Left lung (tissue), 10 donors: ENCODE measurements around the gene GPD1L. TPM values are rescaled to one million over a fixed set of nuclear protein-coding genes. Genes with fewer than 3 reads are reported as not detected.

ENCODE experiments used
- ATAC-seq: fragments of 200-7000 bp; cut with Tn5 transposase; one replicate; pipeline ENCODE4 v1.9.1; 2020; ENCODE audit warnings: moderate library complexity
- DNase-seq, 4 donors: peaks; one replicate each; pipeline ENCODE4 v3.0.0-alpha.2; 2013 to 2020
- H3K27ac ChIP-seq, 2 donors: fragments of 200-600 bp; sonication (generic) in 1 of 2; one replicate each; pipeline versions ENCODE4 v1.5.0 to v1.8.0; 2020 to 2021
- H3K27me3 ChIP-seq, 2 donors: fragments of 200-600 bp; sonication (generic) in 1 of 2; one replicate each; pipeline versions ENCODE4 v1.5.0 to v1.8.0; 2020 to 2021
- H3K36me3 ChIP-seq, 2 donors: fragments of 200-600 bp; sonication (generic) in 1 of 2; one replicate each; pipeline versions ENCODE4 v1.5.0 to v1.8.0; 2020 to 2021
- H3K4me1 ChIP-seq, 2 donors: fragments of 200-600 bp; one replicate each; pipeline ENCODE4 v1.8.0; 2021
- H3K4me3 ChIP-seq, 2 donors: fragments of 200-600 bp; sonication (generic) in 1 of 2; one replicate each; pipeline versions ENCODE4 v1.5.0 to v1.8.0; 2020 to 2021; ENCODE audit warnings: mild to moderate bottlenecking in 1 of 2
- H3K9me3 ChIP-seq, 2 donors: fragments of 200-600 bp; sonication (generic) in 1 of 2; one replicate each; pipeline versions ENCODE4 v1.5.0 to v1.8.0; 2020 to 2021
- CTCF ChIP-seq, 2 donors: fragments of 200-600 bp; sonication (generic) in 1 of 2; IDR thresholded peaks; one replicate each; pipeline versions ENCODE4 v1.5.0 to v1.8.0; 2021; ENCODE audit warnings: antibody characterized with exemption in 2 of 2
- intact Hi-C, 2 donors: fragments of 100-400 bp; cut with DNase I; formaldehyde crosslinking; loops; one replicate each; pipeline versions ENCODE4 v1.11.2 to v1.14.2; 2022
- polyA plus RNA-seq, 6 donors: library from polyadenylated mRNA; unstranded; fragments of 120-200 nt; gene quantifications; one replicate each; pipeline ENCODE4 v1.2.1, GENCODE V29; 2013; ENCODE audit not compliant: insufficient read length in 6 of 6
- total RNA-seq, 2 donors: library from RNA; stranded (reverse); fragmentation: NEBNext Ultra II Directional; extraction: Animal tissue kit (Norgen Biotek cat#: 25700); gene quantifications; one replicate each; pipeline ENCODE4 v1.2.1, GENCODE V29; 2021
- donor health status: DM: no; HTN: yes; CAD: no.
- donor health status: DM: no; HTN: no; CAD: no.

The GPD1L gene
- total and polyA plus RNA-seq, 8 donors, result 36.0 to 62.4 (median 41.9) TPM

- peaks cover 6 to 9% of the 10 kb centered on the region in 2 donors for H3K4me1 ChIP-seq
- H3K36me3 ChIP-seq, result no peaks in the 10 kb centered on the region
- intact Hi-C loops, result no loop called here
- TF ChIP-seq CTCF (IDR thresholded peaks at IDR 0.05), result no peak
- no peak overlapping the region for H3K4me3 ChIP-seq
- no peak for ATAC-seq
- DNase-seq, result no peak
- H3K9me3 ChIP-seq, result peaks cover 0 to 3% of the 10 kb centered on the region in 2 donors
- no peaks in the 10 kb centered on the region for H3K27me3 ChIP-seq
- H3K27ac ChIP-seq, result no peak overlapping the region
These were observed 22.6 kb upstream of the GPD1L start for GRCh38 chr3:32083702-32084270.

- no peak for DNase-seq
- Histone ChIP-seq H3K4me1 (peaks cover 6 to 9% of the 10 kb centered on the region in 2 donors), H3K27ac (no peak overlapping the region), H3K9me3 (peaks cover 0 to 6% of the 10 kb centered on the region in 2 donors), H3K4me3 (no peak overlapping the region), H3K27me3 (no peaks in the 10 kb centered on the region), H3K36me3 (no peaks in the 10 kb centered on the region)
- no peak for ATAC-seq
- TF ChIP-seq CTCF (IDR thresholded peaks at IDR 0.05), result no peak
- intact Hi-C loops, result no loop called here
These were observed 21.6 kb upstream of the GPD1L start for GRCh38 chr3:32084870-32085269.

GRCh38 chr3:32086464-32086863 lies 20.0 kb upstream of the GPD1L start:
- Histone ChIP-seq H3K27me3 (no peaks in the 10 kb centered on the region), H3K4me1 (peaks cover 6 to 9% of the 10 kb centered on the region in 2 donors), H3K27ac (no peak overlapping the region), H3K4me3 (no peak overlapping the region), H3K9me3 (peaks cover 0 to 6% of the 10 kb centered on the region in 2 donors), H3K36me3 (no peaks in the 10 kb centered on the region)
- TF ChIP-seq CTCF (IDR thresholded peaks at IDR 0.05), result no peak
- ATAC-seq (no peak), DNase-seq (no peak)
- intact Hi-C loops, result no loop called here

- no peaks in the 10 kb centered on the region for H3K27me3 ChIP-seq
- TF ChIP-seq CTCF (IDR thresholded peaks at IDR 0.05), result no peak
- intact Hi-C loops, result no loop called here
- no peaks in the 10 kb centered on the region for H3K4me1 ChIP-seq
- no peaks in the 10 kb centered on the region for H3K36me3 ChIP-seq
- DNase-seq (no peak), ATAC-seq (no peak)
- H3K27ac ChIP-seq, result no peak overlapping the region
- peaks cover 0 to 6% of the 10 kb centered on the region in 2 donors for H3K9me3 ChIP-seq
- H3K4me3 ChIP-seq, result no peak overlapping the region
These were observed 16.9 kb upstream of the GPD1L start for GRCh38 chr3:32089476-32089875.

- ATAC-seq (no peak), DNase-seq (no peak)
- no peak overlapping the region for H3K27ac ChIP-seq
- H3K4me1 ChIP-seq, result no peaks in the 10 kb centered on the region
- no peaks in the 10 kb centered on the region for H3K27me3 ChIP-seq
- intact Hi-C loops, result no loop called here
- no peak for TF ChIP-seq CTCF (IDR thresholded peaks at IDR 0.05)
- H3K4me3 ChIP-seq, result no peak overlapping the region
- no peaks in the 10 kb centered on the region for H3K36me3 ChIP-seq
- H3K9me3 ChIP-seq, result peaks cover 0 to 3% of the 10 kb centered on the region in 2 donors
These were observed 13.2 kb upstream of the GPD1L start for GRCh38 chr3:32093204-32093603.
